Lower leg skin (tissue), 4 donors: ENCODE results near the gene OR9Q2. TPM values are rescaled to one million over a fixed set of nuclear protein-coding genes. Genes with fewer than 3 reads are reported as not detected.

Source experiments
- DNase-seq, 2 donors: peaks; one replicate each; pipeline ENCODE4 v3.0.0-alpha.2; 2019; ENCODE audit warnings: low spot score in 2 of 2
- H3K4me3 ChIP-seq: fragments of 200-600 bp; sonication (generic); 2 replicates; pipeline ENCODE4 v1.5.1; 2017; ENCODE audit warnings: mild to moderate bottlenecking, low read depth; ENCODE audit not compliant: poor library complexity, severe bottlenecking
- POLR2A ChIP-seq, 2 donors: fragments of 450-650 bp; IDR thresholded peaks; one replicate each; pipeline ENCODE4 v1.6.1; 2016 to 2017; ENCODE audit warnings: antibody characterized with exemption in 2 of 2, mild to moderate bottlenecking in 1 of 2, moderate library complexity in 1 of 2
- WGBS, 2 donors: methylation state at CpG; one replicate each; pipeline ENCODE4 v1.1.5; 2018; 5-methylcytosine and 5-hydroxymethylcytosine counted together
- intact Hi-C: fragments of 100-400 bp; cut with DNase I; formaldehyde crosslinking; loops from one replicate; pipeline ENCODE4 v1.15.0; 2023; ENCODE audit warnings: low total_unique reads
- total RNA-seq, 4 donors: library from RNA; depleted of rRNA; stranded (reverse); fragments of >200 nt; gene quantifications; one replicate each; pipeline ENCODE4 v1.1.0, GENCODE V29; 2016
- TF ChIP-seq, protein P1 (sequence below), 3 donors: fragments of 450-650 bp; IDR thresholded peaks; one replicate each; pipeline ENCODE4 v1.5.1; 2016; ENCODE audit warnings: antibody characterized with exemption in 3 of 3, mild to moderate bottlenecking in 3 of 3, moderate library complexity in 2 of 3

OR9Q2 gene
- total RNA-seq, 4 donors from 2014 or later, result 0.65 TPM; not detected in 3

DNA sequence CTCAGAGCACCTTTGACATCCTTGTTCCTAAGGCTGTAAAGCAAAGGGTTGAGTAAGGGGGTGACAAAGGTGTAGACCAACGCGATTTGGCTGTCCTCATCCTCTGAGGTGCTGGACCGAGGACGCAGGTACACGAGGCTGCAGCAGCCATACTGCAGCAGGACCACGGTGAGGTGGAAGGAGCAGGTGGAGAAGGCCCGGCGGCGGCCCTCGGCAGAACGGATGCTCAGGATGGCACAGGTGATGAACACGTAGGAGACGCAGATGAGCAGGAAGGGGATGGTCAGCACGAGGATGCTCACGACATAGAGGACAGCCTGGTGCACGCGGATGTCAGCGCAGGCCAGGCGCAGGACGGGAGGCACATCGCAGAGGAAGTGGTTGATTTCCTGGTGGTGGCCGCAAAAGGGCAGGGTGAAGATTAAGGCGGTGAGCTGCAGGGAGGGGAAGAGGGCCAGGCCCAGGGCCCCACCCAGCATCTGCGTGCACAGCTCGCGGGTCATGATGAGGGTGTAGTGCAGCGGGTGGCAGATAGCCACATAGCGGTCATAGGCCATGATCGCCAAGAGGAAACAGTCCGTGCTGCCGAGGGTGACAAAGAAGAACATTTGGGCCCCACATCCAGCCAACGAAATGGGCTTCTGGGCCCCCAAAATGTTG is 39.2 kb downstream of the OR9Q2 start:
- WGBS, 2 donors, result 92 to 93% methylated on average over 32 of the region's 32 CpGs
- no peak overlapping the region for H3K4me3 ChIP-seq
- no peak for DNase-seq
- TF ChIP-seq, protein P1, sequence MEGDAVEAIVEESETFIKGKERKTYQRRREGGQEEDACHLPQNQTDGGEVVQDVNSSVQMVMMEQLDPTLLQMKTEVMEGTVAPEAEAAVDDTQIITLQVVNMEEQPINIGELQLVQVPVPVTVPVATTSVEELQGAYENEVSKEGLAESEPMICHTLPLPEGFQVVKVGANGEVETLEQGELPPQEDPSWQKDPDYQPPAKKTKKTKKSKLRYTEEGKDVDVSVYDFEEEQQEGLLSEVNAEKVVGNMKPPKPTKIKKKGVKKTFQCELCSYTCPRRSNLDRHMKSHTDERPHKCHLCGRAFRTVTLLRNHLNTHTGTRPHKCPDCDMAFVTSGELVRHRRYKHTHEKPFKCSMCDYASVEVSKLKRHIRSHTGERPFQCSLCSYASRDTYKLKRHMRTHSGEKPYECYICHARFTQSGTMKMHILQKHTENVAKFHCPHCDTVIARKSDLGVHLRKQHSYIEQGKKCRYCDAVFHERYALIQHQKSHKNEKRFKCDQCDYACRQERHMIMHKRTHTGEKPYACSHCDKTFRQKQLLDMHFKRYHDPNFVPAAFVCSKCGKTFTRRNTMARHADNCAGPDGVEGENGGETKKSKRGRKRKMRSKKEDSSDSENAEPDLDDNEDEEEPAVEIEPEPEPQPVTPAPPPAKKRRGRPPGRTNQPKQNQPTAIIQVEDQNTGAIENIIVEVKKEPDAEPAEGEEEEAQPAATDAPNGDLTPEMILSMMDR (IDR thresholded peaks at IDR 0.05), result no peak
- no peak for TF ChIP-seq POLR2A (IDR thresholded peaks at IDR 0.05)
- intact Hi-C loops, result no loop called here

Other genes starting within 250 kb of the OR9Q2 start
- gene OR9Q1, start 165.2 kb upstream of the OR9Q2 start, total RNA-seq, result not detected
- gene OR6Q1, start 158.1 kb upstream of the OR9Q2 start, total RNA-seq, result not detected
- gene OR9I1, start 63.5 kb upstream of the OR9Q2 start, total RNA-seq, result not detected
- gene OR1S2, start 15.1 kb downstream of the OR9Q2 start, total RNA-seq, result not detected
- gene OR1S1, start 23.6 kb downstream of the OR9Q2 start, total RNA-seq, result not detected
- not detected for gene OR10Q1, start 39.8 kb downstream of the OR9Q2 start, total RNA-seq
- not detected for gene OR10W1, start 79.2 kb downstream of the OR9Q2 start, total RNA-seq
- not detected for gene OR5B17, start 170.0 kb downstream of the OR9Q2 start, total RNA-seq
- gene OR5B3, start 217.8 kb downstream of the OR9Q2 start, total RNA-seq, result not detected
- not detected for gene OR5B2, start 239.1 kb downstream of the OR9Q2 start, total RNA-seq